HCT116 (cell line): ENCODE data around the gene LCAT. TPM values are rescaled to one million over a fixed set of nuclear protein-coding genes. Genes with fewer than 3 reads are reported as not detected.

ENCODE experiments used
- ATAC-seq: fragments of 200-7000 bp; cut with Tn5 transposase; 2 replicates; pipeline ENCODE4 v1.9.1; 2020; ENCODE audit warnings: mild to moderate bottlenecking, moderate library complexity
- BruUV-seq: library from RNA; stranded (reverse); fragments of 400-500 nt; replicated peaks from 2 replicates; lab custom pipeline; 2021; lab: Mats Ljungman, UMichigan
- CTCF ChIA-PET: fragments of 300-600 bp; sonication (Branson Sonifier 250); formaldehyde crosslinking; loops from one replicate; lab custom pipeline; 2021; ENCODE audit warnings: antibody characterized with exemption; lab: Charles Lee
- POLR2A ChIA-PET: fragments of 300-600, 350-600 bp; sonication (Branson Sonifier 250); formaldehyde crosslinking; loops from one replicate; lab custom pipeline; 2021; ENCODE audit warnings: antibody characterized with exemption; lab: Charles Lee
- RAD21 ChIA-PET, 2 experiments: fragments of 300-600 bp; sonication (Branson Sonifier 250); formaldehyde crosslinking; loops; one replicate each; lab custom pipeline; 2023; ENCODE audit warnings: low total read pairs in 2 of 2; ENCODE audit not compliant: uncharacterized antibody in 2 of 2, unreplicated experiment in 2 of 2, low non-redundant PET in 1 of 2; lab: Charles Lee
- DNase-seq: peaks from one replicate; pipeline ENCODE4 v3.0.0-alpha.2; 2010; ENCODE audit warnings: low read depth, low spot score
- H2AFZ ChIP-seq: fragments of 200-600 bp; shearing (Covaris generic), sonication (generic); 2 replicates; pipeline ENCODE4 v1.6.1; 2017; ENCODE audit warnings: low read depth, mixed run types, mixed read lengths, antibody characterized with exemption, low read length; ENCODE audit not compliant: poor library complexity, severe bottlenecking
- H3K27ac ChIP-seq: 2 replicates; pipeline ENCODE4 v1.5.1; 2012; ENCODE audit warnings: low read depth, low read length
- H3K27me3 ChIP-seq: fragments of 200-600 bp; sonication (generic); 2 replicates; pipeline ENCODE4 v1.6.1; 2016; ENCODE audit warnings: mixed run types, low read length, mixed read lengths; ENCODE audit not compliant: insufficient read depth
- H3K36me3 ChIP-seq, 2 experiments: fragments of 200-500 bp in 1 of 2; fragments of 200-600 bp in 1 of 2; sonication (Bioruptor generic) in 1 of 2; sonication (generic) in 1 of 2; 2 replicates each; pipeline versions ENCODE4 v1.5.1 to v1.6.1; 2014 to 2016; ENCODE audit warnings: low read length in 2 of 2, inconsistent platforms in 1 of 2, mixed read lengths in 1 of 2, mixed run types in 1 of 2; ENCODE audit not compliant: insufficient read depth in 2 of 2, control insufficient read depth in 1 of 2
- H3K4me1 ChIP-seq, 2 experiments: fragments of 200-600 bp in 1 of 2; sonication (generic) in 1 of 2; 2 replicates each; pipeline versions ENCODE4 v1.5.1 to v1.6.1; 2012 to 2017; ENCODE audit warnings: low read length in 2 of 2, inconsistent platforms in 1 of 2, mild to moderate bottlenecking in 1 of 2, mixed read lengths in 1 of 2, mixed run types in 1 of 2, moderate library complexity in 1 of 2; ENCODE audit not compliant: insufficient read depth in 2 of 2, control insufficient read depth in 1 of 2
- H3K4me2 ChIP-seq: fragments of 200-600 bp; sonication (generic); 2 replicates; pipeline ENCODE4 v1.6.1; 2017; ENCODE audit warnings: mixed run types, low read length, mixed read lengths
- H3K4me3 ChIP-seq, 2 experiments: fragments of 200-600 bp in 1 of 2; sonication (generic) in 1 of 2; replicated peaks in 1 of 2; 2 replicates each; pipeline ENCODE4 v1.5.1; 2011 to 2016; ENCODE audit warnings: low read length in 2 of 2, control low read depth in 1 of 2, low read depth in 1 of 2, mild to moderate bottlenecking in 1 of 2, mixed read lengths in 1 of 2, mixed run types in 1 of 2
- H3K79me2 ChIP-seq: fragments of 200-600 bp; sonication (generic); 2 replicates; pipeline ENCODE4 v1.6.1; 2017; ENCODE audit warnings: mild to moderate bottlenecking, mixed run types, low read length, moderate library complexity, mixed read lengths; ENCODE audit not compliant: insufficient read depth
- H3K9ac ChIP-seq: fragments of 200-600 bp; sonication (generic); 2 replicates; pipeline ENCODE4 v1.6.1; 2016; ENCODE audit warnings: low read length, mixed read lengths
- H3K9me2 ChIP-seq: fragments of 200-600 bp; sonication (generic), shearing (Covaris generic); 2 replicates; pipeline ENCODE4 v1.6.1; 2017; ENCODE audit warnings: mixed run types, mild to moderate bottlenecking, moderate library complexity; ENCODE audit not compliant: insufficient read depth
- H3K9me3 ChIP-seq, 2 experiments: fragments of 200-500 bp in 1 of 2; fragments of 200-600 bp in 1 of 2; sonication (Bioruptor generic) in 1 of 2; sonication (generic) in 1 of 2; 2 replicates each; pipeline ENCODE4 v1.6.1; 2014 to 2017; ENCODE audit warnings: low read length in 2 of 2, mixed read lengths in 2 of 2, inconsistent platforms in 1 of 2, low read depth in 1 of 2, mild to moderate bottlenecking in 1 of 2, mixed run types in 1 of 2, moderate library complexity in 1 of 2; ENCODE audit not compliant: control insufficient read depth in 1 of 2, insufficient read depth in 1 of 2
- H4K20me1 ChIP-seq: fragments of 200-600 bp; sonication (generic), shearing (Covaris generic); 2 replicates; pipeline ENCODE4 v1.6.1; 2017; ENCODE audit warnings: mixed run types, mild to moderate bottlenecking, moderate library complexity; ENCODE audit not compliant: insufficient read depth
- EGR1 ChIP-seq: IDR thresholded peaks from 2 replicates; pipeline ENCODE4 v1.6.1; 2012; ENCODE audit warnings: low read depth
- POLR2A ChIP-seq: IDR thresholded peaks from 2 replicates; pipeline ENCODE4 v1.7.0; 2011; ENCODE audit warnings: borderline replicate concordance; ENCODE audit not compliant: insufficient read depth, insufficient read length; ENCODE audit errors: extremely low read depth
- POLR2AphosphoS5 ChIP-seq: IDR thresholded peaks from 2 replicates; pipeline ENCODE4 v1.6.1; 2011; ENCODE audit warnings: mild to moderate bottlenecking, low read depth, low read length, moderate library complexity
- REST ChIP-seq: IDR thresholded peaks from 2 replicates; pipeline ENCODE4 v1.6.1; 2012; ENCODE audit warnings: low read depth
- SP1 ChIP-seq: IDR thresholded peaks from 2 replicates; pipeline ENCODE4 v1.6.1; 2012; ENCODE audit warnings: low read depth
- ZFX ChIP-seq: fragments of 450-650 bp; IDR thresholded peaks from 2 replicates; pipeline ENCODE4 v1.6.1; 2017
- intact Hi-C: fragments of 100-400 bp; cut with micrococcal nuclease; formaldehyde crosslinking; loops from 2 replicates; pipeline ENCODE4 v1.10.0; 2022
- total RNA-seq: library from RNA; stranded (reverse); gene quantifications from one replicate; pipeline ENCODE4 v1.2.1, GENCODE V29; 2021; ENCODE audit not compliant: unreplicated experiment
- TF ChIP-seq, protein P1 (sequence below): IDR thresholded peaks from 2 replicates; pipeline ENCODE4 v1.6.1; 2011; ENCODE audit warnings: mild to moderate bottlenecking, low read length, moderate library complexity; ENCODE audit not compliant: insufficient replicate concordance; ENCODE audit errors: extremely low read depth

Gene LCAT
- total RNA-seq, 1 experiment from 2014 or later = 17.6 TPM

DNA sequence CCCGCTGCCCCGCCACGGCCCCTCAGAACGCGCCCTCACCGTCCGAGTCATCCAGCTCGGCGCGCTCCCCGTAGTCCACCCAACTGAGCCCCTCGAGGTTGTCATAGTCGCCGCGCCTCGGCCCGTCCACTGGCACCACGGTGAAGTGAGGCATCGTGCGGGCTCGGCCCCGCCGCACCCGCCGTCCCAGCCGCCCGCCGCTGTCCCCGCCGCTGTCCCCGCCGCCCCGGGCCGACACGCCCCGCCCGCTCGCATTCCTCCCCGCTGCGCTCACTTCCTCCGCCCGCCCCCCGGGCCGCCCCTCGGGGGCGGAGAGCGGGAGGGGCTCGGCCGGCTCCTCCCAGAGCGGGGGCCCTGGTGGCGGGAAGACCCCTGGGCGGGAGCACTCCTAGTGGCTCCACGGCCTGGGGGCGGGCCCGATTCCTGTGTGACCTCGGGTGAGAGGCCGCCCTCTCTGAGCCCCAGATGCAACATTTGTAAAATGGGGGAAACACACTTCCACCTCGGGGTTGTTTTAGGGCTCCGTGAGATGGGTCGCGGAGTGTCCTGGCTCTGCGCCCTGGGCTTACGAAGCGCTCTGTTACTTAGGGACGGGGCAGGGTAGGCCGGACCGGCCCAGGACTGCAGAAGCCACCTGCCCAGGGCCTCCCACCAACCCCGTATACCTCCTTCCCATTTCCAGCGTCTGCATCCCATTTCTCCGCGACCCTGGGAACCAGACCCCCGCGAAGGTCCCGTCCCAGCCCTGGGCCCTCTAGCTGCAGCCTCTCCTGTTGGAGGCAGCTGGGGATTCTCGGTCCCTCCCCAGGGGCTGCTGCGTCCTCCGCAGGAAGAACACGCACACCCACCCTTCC is 24.7 kb upstream of the LCAT start, which contains the start of gene SLC12A4:
Gene SLC12A4, minus strand, starts transcription at position 238 of the 854 bp plus-strand sequence. Its CDS starts 84 bp downstream, at position 154.
- H3K9ac ChIP-seq = peak within 1 kb of the TSS; percentile 92
- no peaks in the 10 kb centered on the region for H3K27me3 ChIP-seq
- POLR2A ChIA-PET = no interaction called here
- H3K4me3 ChIP-seq = peak within 1 kb of the TSS; percentile 86
- CTCF ChIA-PET = interaction anchor here (0.6 kb wide), 1 partner anchor 20 kb away, joined by 3 read pairs; no protein-coding TSS in a partner anchor
- RAD21 ChIA-PET = no interaction called here
- H3K4me1 ChIP-seq = peaks cover 21 to 26% of the 10 kb centered on the region in 2 experiments
- peak within 1 kb of the TSS; percentile 87 for H3K4me2 ChIP-seq
- peak within 1 kb of the TSS; percentile 87 for H3K27ac ChIP-seq
- DNase-seq (peak; percentile 19), ATAC-seq (peak; percentile 83)
- no peaks in the 10 kb centered on the region for H3K36me3 ChIP-seq
- intact Hi-C loops = no loop called here
- TF ChIP-seq EGR1 = peak; percentile 82
- TF ChIP-seq, protein P1, sequence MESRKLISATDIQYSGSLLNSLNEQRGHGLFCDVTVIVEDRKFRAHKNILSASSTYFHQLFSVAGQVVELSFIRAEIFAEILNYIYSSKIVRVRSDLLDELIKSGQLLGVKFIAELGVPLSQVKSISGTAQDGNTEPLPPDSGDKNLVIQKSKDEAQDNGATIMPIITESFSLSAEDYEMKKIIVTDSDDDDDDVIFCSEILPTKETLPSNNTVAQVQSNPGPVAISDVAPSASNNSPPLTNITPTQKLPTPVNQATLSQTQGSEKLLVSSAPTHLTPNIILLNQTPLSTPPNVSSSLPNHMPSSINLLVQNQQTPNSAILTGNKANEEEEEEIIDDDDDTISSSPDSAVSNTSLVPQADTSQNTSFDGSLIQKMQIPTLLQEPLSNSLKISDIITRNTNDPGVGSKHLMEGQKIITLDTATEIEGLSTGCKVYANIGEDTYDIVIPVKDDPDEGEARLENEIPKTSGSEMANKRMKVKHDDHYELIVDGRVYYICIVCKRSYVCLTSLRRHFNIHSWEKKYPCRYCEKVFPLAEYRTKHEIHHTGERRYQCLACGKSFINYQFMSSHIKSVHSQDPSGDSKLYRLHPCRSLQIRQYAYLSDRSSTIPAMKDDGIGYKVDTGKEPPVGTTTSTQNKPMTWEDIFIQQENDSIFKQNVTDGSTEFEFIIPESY = peak; percentile 62
- no peak for TF ChIP-seq REST
- TF ChIP-seq POLR2A = peak; percentile 33
- peak; percentile 77; the same call in 1 of the 2 replicates for TF ChIP-seq ZFX
- no peak; the same call in none of the 2 replicates for TF ChIP-seq SP1
- TF ChIP-seq POLR2AphosphoS5 = peak; percentile 77
- no peaks in the 10 kb centered on the region for H4K20me1 ChIP-seq
- no peaks in the 10 kb centered on the region for H3K9me3 ChIP-seq
- H3K79me2 ChIP-seq = peaks cover 32% of the 10 kb centered on the region
- H3K9me2 ChIP-seq = no peaks in the 10 kb centered on the region
- BruUV-seq = no TSS peak
- H2AFZ ChIP-seq = peak within 1 kb of the TSS; percentile 20
